Hindlimb muscle (tissue), 1 donor: ENCODE results near the gene CPXM1. TPM values are rescaled to one million over a fixed set of nuclear protein-coding genes. Genes with fewer than 3 reads are reported as not detected.
"Not testable (repeated sequence)": the region's sequence is repeated elsewhere in the genome, so short reads cannot be mapped to it uniquely, and the experiment has no call there.

Experiments used
- DNase-seq: peaks from one replicate; pipeline ENCODE4 v3.0.0-alpha.2; 2013
- polyA plus RNA-seq: library from polyadenylated mRNA; unstranded; fragments of 120-200 nt; gene quantifications from one replicate; pipeline ENCODE4 v1.2.1, GENCODE V29; 2013; ENCODE audit not compliant: insufficient read length

Gene CPXM1
- polyA plus RNA-seq, 1 donor = 46.8 TPM

GRCh38 chr20:2820896-2821869, 20.8 kb upstream of the CPXM1 start:
- DNase-seq = no peak

GRCh38 chr20:2820084-2820895, 19.9 kb upstream of the CPXM1 start:
- no peak for DNase-seq

- DNase-seq = no peak
These were observed 17.6 kb upstream of the CPXM1 start for GRCh38 chr20:2817891-2818595.

GRCh38 chr20:2817341-2817726, 16.9 kb upstream of the CPXM1 start:
- DNase-seq = no peak

- no peak for DNase-seq
These were observed 16.3 kb upstream of the CPXM1 start for GRCh38 chr20:2816583-2817340.

- no peak for DNase-seq
These were observed 15.7 kb upstream of the CPXM1 start, which contains the start of gene TMEM239 for GRCh38 chr20:2816030-2816582. Gene TMEM239, plus strand, starts transcription at chr20:2816364. Its CDS starts 191 bp downstream, at chr20:2816555.

GRCh38 chr20:2815242-2815900, 14.9 kb upstream of the CPXM1 start:
- no peak for DNase-seq

GRCh38 chr20:2814587-2815051, 14.2 kb upstream of the CPXM1 start, which contains the start of gene C20orf141:
Gene C20orf141, plus strand, starts transcription at chr20:2814987. Its CDS starts 198 bp downstream, at chr20:2815185.
- DNase-seq = no peak

GRCh38 chr20:2814076-2814475, 13.6 kb upstream of the CPXM1 start:
- DNase-seq = no peak

- DNase-seq = no peak
These were observed 11.8 kb upstream of the CPXM1 start for GRCh38 chr20:2812189-2812588.

GRCh38 chr20:2809690-2810089, 9.3 kb upstream of the CPXM1 start:
- no peak for DNase-seq

- not testable (repeated sequence) for DNase-seq
These were observed 7.5 kb upstream of the CPXM1 start for GRCh38 chr20:2807929-2808328.

GRCh38 chr20:2807019-2807418, 6.6 kb upstream of the CPXM1 start:
- DNase-seq = no peak

GRCh38 chr20:2806351-2806701, 5.9 kb upstream of the CPXM1 start:
- no peak for DNase-seq

GRCh38 chr20:2805689-2806350, 5.4 kb upstream of the CPXM1 start:
- DNase-seq = no peak

GRCh38 chr20:2804852-2805688, 4.6 kb upstream of the CPXM1 start:
- no peak for DNase-seq

- no peak for DNase-seq
These were observed 3.8 kb upstream of the CPXM1 start for GRCh38 chr20:2804041-2804828.

- DNase-seq = no peak
These were observed 880 bp upstream of the CPXM1 start for GRCh38 chr20:2801286-2801728.
